Fibroblast of the aortic adventitia (primary cell): ENCODE measurements around the gene PDZD2. TPM values are rescaled to one million over a fixed set of nuclear protein-coding genes. Genes with fewer than 3 reads are reported as not detected.

Experiments
- DNase-seq: peaks from one replicate; pipeline ENCODE4 v3.0.0-alpha.2; 2010; ENCODE audit warnings: low read depth
- H3K4me3 ChIP-seq: 2 replicates; pipeline ENCODE4 v1.5.1; 2011; ENCODE audit warnings: low read depth, mild to moderate bottlenecking, control low read depth, low read length, moderate library complexity
- total RNA-seq: library from RNA; depleted of rRNA; stranded (reverse); fragments of >200 nt; gene quantifications from 2 replicates; pipeline ENCODE4 v1.2.3, GENCODE V29; 2012; ENCODE audit warnings: low replicate concordance
- TF ChIP-seq, protein P1 (sequence below): IDR thresholded peaks from 2 replicates; pipeline ENCODE4 v1.5.1; 2011; ENCODE audit warnings: mild to moderate bottlenecking, low read length, control low read depth, inconsistent platforms; ENCODE audit not compliant: insufficient read depth

The PDZD2 gene
- total RNA-seq, 1 donor = under 0.01 TPM

DNA sequence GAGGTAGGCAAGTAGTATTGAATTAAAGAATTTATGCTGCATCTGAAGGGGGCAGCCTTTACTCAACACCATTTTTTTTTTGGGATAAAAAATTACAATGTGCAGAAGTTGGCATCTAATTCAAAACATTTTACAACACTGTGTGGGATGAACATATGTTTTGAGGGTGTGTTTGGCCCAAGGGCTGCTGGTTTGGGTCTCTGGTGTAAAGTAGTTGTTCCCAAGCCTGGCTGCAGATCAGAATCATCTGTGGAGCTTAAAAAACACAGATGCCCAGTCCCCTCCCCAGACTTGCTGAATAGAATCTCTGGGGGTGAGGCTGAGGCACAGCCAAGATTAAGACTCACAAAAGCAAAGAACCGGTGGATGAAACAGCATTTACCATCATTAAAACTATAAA, 33.0 kb upstream of the PDZD2 start:
- DNase-seq = no peak
- no peak overlapping the region for H3K4me3 ChIP-seq
- TF ChIP-seq, protein P1, sequence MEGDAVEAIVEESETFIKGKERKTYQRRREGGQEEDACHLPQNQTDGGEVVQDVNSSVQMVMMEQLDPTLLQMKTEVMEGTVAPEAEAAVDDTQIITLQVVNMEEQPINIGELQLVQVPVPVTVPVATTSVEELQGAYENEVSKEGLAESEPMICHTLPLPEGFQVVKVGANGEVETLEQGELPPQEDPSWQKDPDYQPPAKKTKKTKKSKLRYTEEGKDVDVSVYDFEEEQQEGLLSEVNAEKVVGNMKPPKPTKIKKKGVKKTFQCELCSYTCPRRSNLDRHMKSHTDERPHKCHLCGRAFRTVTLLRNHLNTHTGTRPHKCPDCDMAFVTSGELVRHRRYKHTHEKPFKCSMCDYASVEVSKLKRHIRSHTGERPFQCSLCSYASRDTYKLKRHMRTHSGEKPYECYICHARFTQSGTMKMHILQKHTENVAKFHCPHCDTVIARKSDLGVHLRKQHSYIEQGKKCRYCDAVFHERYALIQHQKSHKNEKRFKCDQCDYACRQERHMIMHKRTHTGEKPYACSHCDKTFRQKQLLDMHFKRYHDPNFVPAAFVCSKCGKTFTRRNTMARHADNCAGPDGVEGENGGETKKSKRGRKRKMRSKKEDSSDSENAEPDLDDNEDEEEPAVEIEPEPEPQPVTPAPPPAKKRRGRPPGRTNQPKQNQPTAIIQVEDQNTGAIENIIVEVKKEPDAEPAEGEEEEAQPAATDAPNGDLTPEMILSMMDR = no peak

GRCh38 chr5:31607546-31607945, 31.4 kb upstream of the PDZD2 start:
- no peak for DNase-seq
- TF ChIP-seq, protein P1 = no peak
- H3K4me3 ChIP-seq = no peak overlapping the region

- no peak for DNase-seq
- TF ChIP-seq, protein P1 = no peak
- no peak overlapping the region for H3K4me3 ChIP-seq
Measured at GRCh38 chr5:31611002-31611401, 27.9 kb upstream of the PDZD2 start.

- no peak for DNase-seq
- no peak overlapping the region for H3K4me3 ChIP-seq
- TF ChIP-seq, protein P1 = no peak
Measured at GRCh38 chr5:31613651-31614050, 25.3 kb upstream of the PDZD2 start.

- DNase-seq = peak; percentile 26
- TF ChIP-seq, protein P1 = no peak
- no peak overlapping the region for H3K4me3 ChIP-seq
Measured at GRCh38 chr5:31614151-31615020, 24.5 kb upstream of the PDZD2 start.

DNA sequence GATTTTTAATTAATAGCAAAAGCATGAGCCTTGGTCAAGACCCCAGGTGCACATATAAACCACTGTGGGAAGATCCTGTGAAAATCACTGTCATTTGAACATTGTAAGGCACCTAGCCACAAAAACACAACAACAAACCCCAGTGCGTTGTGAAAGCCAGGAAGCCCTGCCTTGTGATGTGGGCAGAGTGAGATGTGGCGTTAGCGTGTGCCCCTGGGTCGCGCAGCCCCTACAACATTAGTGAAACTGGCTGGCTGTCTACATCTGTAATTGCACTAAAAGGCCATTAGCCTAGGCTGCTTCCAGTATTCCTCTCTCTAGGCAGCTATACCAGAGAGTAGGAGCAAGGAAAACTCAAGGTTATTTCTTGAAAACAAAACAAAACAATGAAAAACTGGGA, 21.1 kb upstream of the PDZD2 start:
- no peak overlapping the region for H3K4me3 ChIP-seq
- DNase-seq = no peak
- TF ChIP-seq, protein P1 = no peak
